LNCaP clone FGC (cell line): ENCODE data around the gene DCP1B.

ENCODE experiments used
- DNase-seq: peaks from one replicate; pipeline ENCODE4 v3.0.0-alpha.2; 2011; ENCODE audit warnings: low read depth
- H3K4me3 ChIP-seq: 2 replicates; pipeline ENCODE4 v1.5.1; 2011; ENCODE audit warnings: mild to moderate bottlenecking, low read depth, low read length, control low read depth
- CTCF ChIP-seq: IDR thresholded peaks from 2 replicates; pipeline ENCODE4 v1.5.1; 2012; ENCODE audit warnings: mild to moderate bottlenecking; ENCODE audit not compliant: control insufficient read depth, insufficient read depth; ENCODE audit errors: extremely low read depth

The DCP1B gene

DNA sequence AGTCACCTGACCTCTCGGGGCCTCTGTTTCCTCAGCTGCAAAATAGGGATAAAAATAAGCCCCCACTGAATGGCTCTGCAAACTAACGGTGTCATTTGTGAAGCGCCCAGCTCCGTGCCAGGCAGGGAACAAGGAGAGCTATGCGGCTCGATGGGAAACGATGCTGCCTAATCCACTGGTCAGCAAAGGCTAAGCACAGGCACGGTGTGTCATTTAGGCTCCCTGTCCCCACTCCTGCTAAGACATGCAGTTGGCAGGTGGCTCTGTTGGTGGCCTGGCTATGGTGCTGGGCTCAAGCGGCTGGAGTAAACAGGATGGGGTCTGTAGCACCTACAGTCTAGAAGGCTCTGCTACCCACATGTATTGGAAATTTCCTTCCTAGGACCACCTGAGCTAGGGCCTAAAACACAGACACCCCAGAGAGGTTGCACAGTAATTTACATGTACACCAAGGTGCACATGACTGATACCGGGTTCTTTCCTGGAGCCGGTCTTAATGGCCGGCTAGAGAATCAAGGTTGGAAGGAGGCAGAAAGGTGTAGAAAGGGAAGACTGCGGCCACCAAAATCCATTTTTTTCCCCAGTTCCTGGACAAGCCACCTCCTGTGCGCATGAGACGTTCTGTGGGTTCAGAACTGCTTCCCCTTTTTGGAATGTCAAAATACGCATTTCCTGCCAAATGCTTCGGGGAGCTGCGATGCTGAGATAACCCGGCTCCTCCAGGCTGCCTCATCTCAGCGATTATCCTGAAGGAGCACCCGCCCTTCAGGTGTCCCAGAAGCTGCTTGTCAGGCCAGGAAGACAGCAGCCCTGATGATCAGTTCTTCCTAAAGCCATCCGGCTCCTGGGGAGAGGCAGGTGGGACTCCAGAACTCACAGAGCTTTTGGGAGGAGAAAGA, 86.8 kb downstream of the DCP1B start:
- no peak for TF ChIP-seq CTCF
- no peak for DNase-seq
- H3K4me3 ChIP-seq: no peak overlapping the region

DNA sequence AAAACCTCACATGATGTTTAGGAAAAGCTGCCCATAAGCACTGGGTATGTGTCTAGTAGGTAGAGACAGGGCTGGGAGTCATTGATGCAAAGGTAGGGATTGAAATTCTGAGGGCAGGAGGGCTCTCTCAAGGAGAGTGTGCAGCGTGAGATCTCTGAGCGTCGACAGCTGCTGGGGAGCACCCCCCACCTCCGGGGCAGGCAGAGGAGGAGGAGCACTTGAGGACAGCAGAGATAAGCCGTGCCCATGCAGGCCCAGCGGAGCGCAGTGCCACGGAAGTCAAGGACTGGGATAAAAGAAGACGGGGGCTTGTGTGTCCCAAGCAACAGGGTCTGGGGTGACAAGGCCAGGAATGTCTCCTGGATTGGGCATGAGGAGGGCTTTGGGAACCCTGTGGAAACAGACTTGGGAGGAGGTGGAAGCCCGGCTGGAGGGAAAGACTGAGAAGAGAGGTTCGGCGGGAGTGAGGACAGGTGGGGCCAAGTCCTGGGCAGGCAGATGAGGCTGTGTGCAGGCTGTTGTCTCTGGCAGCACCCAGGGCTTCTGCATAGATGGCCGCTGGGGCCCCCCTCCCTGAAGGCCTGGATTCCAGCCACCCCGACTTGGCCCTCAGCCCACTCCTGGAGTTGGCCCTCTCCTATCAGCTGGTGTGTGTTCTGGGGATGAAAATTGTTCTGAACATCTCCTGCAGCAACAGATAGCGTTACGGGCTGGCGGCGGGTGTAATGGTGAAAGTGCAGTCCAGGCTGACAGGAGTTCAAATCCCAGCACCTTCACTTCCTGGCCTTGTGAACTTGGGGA, 87.7 kb downstream of the DCP1B start:
- DNase-seq: no peak
- H3K4me3 ChIP-seq: no peak overlapping the region
- no peak for TF ChIP-seq CTCF

DNA sequence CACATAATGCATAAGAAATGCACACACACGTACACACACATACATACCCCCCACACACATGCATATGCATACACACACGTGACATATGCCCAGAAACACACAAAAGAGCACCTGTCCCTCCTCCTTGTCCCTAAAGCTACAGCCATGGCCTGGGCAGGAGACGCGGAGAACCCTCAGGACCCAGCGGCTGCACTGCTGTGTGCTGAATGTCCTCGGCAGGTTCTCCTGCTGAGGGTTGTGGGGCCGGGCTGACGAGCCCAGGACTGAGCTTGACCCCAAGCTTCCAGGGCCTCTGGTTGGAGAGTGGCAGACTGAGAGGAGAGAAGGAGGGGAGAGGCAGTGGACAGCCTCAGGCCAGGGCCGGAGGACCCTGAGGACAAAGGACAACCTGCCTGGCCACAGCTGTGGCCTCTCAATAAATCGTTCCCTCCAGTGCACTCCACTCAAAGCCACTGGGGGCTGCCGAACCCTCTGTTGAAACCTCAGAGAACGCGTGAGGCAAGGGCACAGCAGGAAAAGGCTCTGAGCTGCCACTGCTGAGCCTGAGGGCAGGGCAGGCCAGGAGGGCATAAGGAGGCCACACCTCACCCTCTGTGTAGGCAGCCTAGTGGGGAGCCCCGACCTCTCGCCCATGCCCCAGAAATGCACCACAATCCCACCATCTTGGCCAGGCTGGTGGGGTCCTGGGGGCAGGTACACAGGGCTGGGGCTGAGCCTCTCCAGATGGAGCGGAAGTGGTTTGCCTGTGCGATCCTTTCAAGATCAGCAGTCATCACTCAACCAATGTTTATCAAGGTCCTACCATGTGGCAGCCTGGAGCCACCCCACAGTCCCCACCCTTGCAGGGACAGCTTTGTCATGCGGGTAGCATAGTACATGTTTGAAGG, 88.9 kb downstream of the DCP1B start:
- DNase-seq: no peak

GRCh38 chr12:1914114-1914911, 89.9 kb downstream of the DCP1B start:
- no peak for TF ChIP-seq CTCF
- DNase-seq: no peak
- H3K4me3 ChIP-seq: no peak overlapping the region

More for the DNA sequence above, 88.9 kb downstream of the DCP1B start:
- H3K4me3 ChIP-seq: no peak overlapping the region
- TF ChIP-seq CTCF: no peak

DNA sequence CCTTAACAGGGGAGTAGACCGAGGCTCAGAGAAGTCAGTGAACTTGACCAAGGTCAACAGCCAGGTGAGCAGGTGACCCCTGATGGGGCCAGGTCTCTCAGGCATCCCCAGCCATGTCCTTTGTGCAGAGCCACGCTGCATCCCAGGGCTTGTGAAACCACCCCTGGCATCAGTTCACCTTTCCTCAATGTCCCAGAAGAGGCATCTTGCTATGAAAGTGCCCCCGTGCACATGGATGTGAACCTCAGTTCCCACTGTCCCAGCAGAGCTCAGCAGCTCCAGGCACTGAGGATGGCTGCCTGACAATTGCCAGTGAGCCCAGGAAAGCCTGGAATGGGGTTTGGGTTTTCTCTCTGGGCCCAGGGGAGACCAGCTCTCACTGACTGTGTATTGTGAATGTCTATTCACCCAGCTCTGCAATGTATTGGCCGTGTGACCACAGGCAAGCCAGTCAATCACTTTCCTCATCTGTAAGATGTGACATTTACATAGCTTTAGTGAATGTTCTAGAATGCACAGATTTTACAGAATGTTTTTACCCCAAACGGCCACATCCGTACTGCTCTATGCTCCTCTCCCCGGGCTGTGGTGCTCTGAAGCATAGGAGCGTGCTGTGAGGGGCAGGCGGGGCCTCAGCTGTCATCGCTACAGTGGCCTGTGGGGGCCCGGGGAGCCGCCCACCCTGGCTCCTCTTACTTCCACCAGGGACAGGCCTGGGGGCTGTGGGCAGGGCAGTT, 90.7 kb downstream of the DCP1B start:
- TF ChIP-seq CTCF: no peak
- H3K4me3 ChIP-seq: no peak overlapping the region
- DNase-seq: no peak
